Measurements from ENCODE around the gene ZNF598. TPM values are rescaled to one million over a fixed set of nuclear protein-coding genes. Genes with fewer than 3 reads are reported as not detected.

ZNF598 gene
- total RNA-seq, 1 experiment from 2014 or later = 85.7 TPM

GRCh38 chr16:2026461-2027023 lies 16.9 kb upstream of the ZNF598 start, which contains the start of gene NHERF2:
Gene NHERF2, plus strand, starts transcription at chr16:2026902. Its CDS starts 104 bp downstream, at chr16:2027006.
- Histone ChIP-seq H3K27ac (ENCODE audit: low read length) (peak within 1 kb of the TSS; percentile 77), H3K4me1 (ENCODE audit: control insufficient read depth, insufficient read depth, low read length) (peaks cover 57% of the 10 kb centered on the region), H3K36me3 (ENCODE audit: control insufficient read depth, insufficient read depth, low read length) (no peaks in the 10 kb centered on the region), H3K9me3 (ENCODE audit: control insufficient read depth, insufficient read depth, low read depth, low read length) (no peaks in the 10 kb centered on the region), H3K27me3 (ENCODE audit: control insufficient read depth, insufficient read depth, low read length) (no peaks in the 10 kb centered on the region), H3K4me3 (ENCODE audit: low read depth in 2 of 2, low read length in 2 of 2) (peak within 1 kb of the TSS; percentile 54 to 59)
- DNase-seq (ENCODE audit: low read depth, low spot score) = no peak
- peak; percentile 43 for ATAC-seq
- in situ Hi-C loops (cut with HindIII; ENCODE audit: low pct_unique_long_range_greater_than_20kb, low sequenced_read_pairs) (no loop called here), intact Hi-C loops (cut with micrococcal nuclease; ENCODE audit: unreplicated experiment) (loop anchor here (10.0 kb wide), 1 partner anchor 118 kb away; the partner anchor contains the start of gene RAB26)
- ChIA-PET CTCF (interaction anchor here (0.6 kb wide), 1 partner anchor 30 kb away, joined by 6 read pairs; no protein-coding TSS in a partner anchor), POLR2A (interaction anchor here (0.6 kb wide), 1 partner anchor 148 kb away, joined by 4 read pairs; no protein-coding TSS in a partner anchor)
- no peak for TF ChIP-seq TCF7L2 (IDR thresholded peaks at IDR 0.05; ENCODE audit: low read depth, low read length)
- TF ChIP-seq SIN3A (IDR thresholded peaks at IDR 0.05; ENCODE audit: borderline replicate concordance, insufficient read depth, low read depth, low read length) = no peak
- no peak for TF ChIP-seq REST (IDR thresholded peaks at IDR 0.05; ENCODE audit: insufficient read depth in 1 of 2, low read depth in 2 of 2, low read length in 1 of 2)
- TF ChIP-seq POLR2AphosphoS5 (IDR thresholded peaks at IDR 0.05; ENCODE audit: low read depth, low read length) = no peak
- TF ChIP-seq CTCF (IDR thresholded peaks at IDR 0.05) = no peak
- no TSS peak for BruUV-seq (replicated peaks)

- Histone ChIP-seq H3K4me3 (ENCODE audit: low read depth in 2 of 2, low read length in 2 of 2) (peak overlapping the region; percentile 29 to 52), H3K4me1 (ENCODE audit: control insufficient read depth, insufficient read depth, low read length) (peaks cover 51% of the 10 kb centered on the region)
Observed at GRCh38 chr16:2025878-2026460, 16.3 kb upstream of the ZNF598 start.

More at GRCh38 chr16:2025878-2026460, 16.3 kb upstream of the ZNF598 start:
- Histone ChIP-seq H3K27ac (ENCODE audit: low read length) (peak overlapping the region; percentile 77), H3K9me3 (ENCODE audit: control insufficient read depth, insufficient read depth, low read depth, low read length) (no peaks in the 10 kb centered on the region), H3K27me3 (ENCODE audit: control insufficient read depth, insufficient read depth, low read length) (no peaks in the 10 kb centered on the region), H3K36me3 (ENCODE audit: control insufficient read depth, insufficient read depth, low read length) (no peaks in the 10 kb centered on the region)
- BruUV-seq (replicated peaks) = no TSS peak
- TF ChIP-seq CTCF (IDR thresholded peaks at IDR 0.05) = no peak
- TF ChIP-seq REST (IDR thresholded peaks at IDR 0.05; ENCODE audit: insufficient read depth in 1 of 2, low read depth in 2 of 2, low read length in 1 of 2) = no peak
- TF ChIP-seq SIN3A (IDR thresholded peaks at IDR 0.05; ENCODE audit: borderline replicate concordance, insufficient read depth, low read depth, low read length) = no peak
- no peak for TF ChIP-seq TCF7L2 (IDR thresholded peaks at IDR 0.05; ENCODE audit: low read depth, low read length)
- no peak for TF ChIP-seq POLR2AphosphoS5 (IDR thresholded peaks at IDR 0.05; ENCODE audit: low read depth, low read length)
- intact Hi-C loops (cut with micrococcal nuclease; ENCODE audit: unreplicated experiment) (loop anchor here (10.0 kb wide), 1 partner anchor 119 kb away; the partner anchor contains the start of gene RAB26), in situ Hi-C loops (cut with HindIII; ENCODE audit: low pct_unique_long_range_greater_than_20kb, low sequenced_read_pairs) (no loop called here)
- DNase-seq (ENCODE audit: low read depth, low spot score) = no peak
- POLR2A ChIA-PET = no interaction called here
- CTCF ChIA-PET = interaction anchor here (0.9 kb wide), 1 partner anchor 200 kb away, joined by 3 read pairs; no protein-coding TSS in a partner anchor
- ATAC-seq = no peak
